ENCODE measurements around the gene KISS1R.
"Not testable (repeated sequence)": the region's sequence is repeated elsewhere in the genome, so short reads cannot be mapped to it uniquely, and the experiment has no call there.

The KISS1R gene

GRCh38 chr19:955803-956765, 39.0 kb downstream of the KISS1R start:
- no peak for DNase-seq

- no peak for DNase-seq
Observed at GRCh38 chr19:956766-957440, 39.8 kb downstream of the KISS1R start.

GRCh38 chr19:957578-957977, 40.4 kb downstream of the KISS1R start:
- not testable (repeated sequence) for DNase-seq

- DNase-seq: no peak
Observed at GRCh38 chr19:958967-959855, 42.1 kb downstream of the KISS1R start.

GRCh38 chr19:960020-960419, 42.9 kb downstream of the KISS1R start:
- DNase-seq: no peak

GRCh38 chr19:960601-960938, 43.4 kb downstream of the KISS1R start:
- no peak for DNase-seq

GRCh38 chr19:961866-962620, 44.9 kb downstream of the KISS1R start:
- no peak for DNase-seq

- DNase-seq: no peak
Observed at GRCh38 chr19:962683-963400, 45.7 kb downstream of the KISS1R start.

GRCh38 chr19:963486-963951, 46.4 kb downstream of the KISS1R start:
- no peak for DNase-seq

- DNase-seq: no peak
Observed at GRCh38 chr19:964116-964520, 47.0 kb downstream of the KISS1R start.

GRCh38 chr19:964761-965694, 47.9 kb downstream of the KISS1R start:
- DNase-seq: no peak

- DNase-seq: no peak
Observed at GRCh38 chr19:966485-967088, 49.5 kb downstream of the KISS1R start.
